HG02943 (cell line): Measurements from ENCODE around the gene DHRS2.

Experiments used
- ATAC-seq: cut with Tn5 transposase; IDR thresholded peaks from one replicate; pipeline ENCODE4 v1.9.1; 2021; ENCODE audit warnings: mild to moderate bottlenecking, low read depth, moderate library complexity; ENCODE audit not compliant: unreplicated experiment

Gene DHRS2

GRCh38 chr14:23645812-23646647 lies 9.9 kb downstream of the DHRS2 start:
- no peak for ATAC-seq

GRCh38 chr14:23646648-23647549 lies 10.7 kb downstream of the DHRS2 start:
- no peak for ATAC-seq

- no peak for ATAC-seq
Observed at GRCh38 chr14:23647619-23648018, 11.5 kb downstream of the DHRS2 start.

GRCh38 chr14:23648764-23649460 lies 12.7 kb downstream of the DHRS2 start:
- ATAC-seq, result no peak

GRCh38 chr14:23650506-23650905 lies 14.3 kb downstream of the DHRS2 start:
- no peak for ATAC-seq

GRCh38 chr14:23653051-23653450 lies 16.9 kb downstream of the DHRS2 start:
- ATAC-seq, result no peak

GRCh38 chr14:23654231-23654630 lies 18.1 kb downstream of the DHRS2 start:
- ATAC-seq, result no peak

- no peak for ATAC-seq
Observed at GRCh38 chr14:23657959-23658470, 21.9 kb downstream of the DHRS2 start.

- no peak for ATAC-seq
Observed at GRCh38 chr14:23660290-23661226, 24.4 kb downstream of the DHRS2 start.

- no peak for ATAC-seq
Observed at GRCh38 chr14:23661542-23661941, 25.4 kb downstream of the DHRS2 start.

- ATAC-seq, result no peak
Observed at GRCh38 chr14:23663127-23663526, 27.0 kb downstream of the DHRS2 start.

- no peak for ATAC-seq
Observed at GRCh38 chr14:23663711-23664110, 27.5 kb downstream of the DHRS2 start.

GRCh38 chr14:23664207-23664885 lies 28.2 kb downstream of the DHRS2 start:
- ATAC-seq, result no peak

- no peak for ATAC-seq
Observed at GRCh38 chr14:23665302-23666016, 29.3 kb downstream of the DHRS2 start.

GRCh38 chr14:23667134-23667533 lies 31.0 kb downstream of the DHRS2 start:
- no peak for ATAC-seq

- ATAC-seq, result no peak
Observed at GRCh38 chr14:23669441-23669840, 33.3 kb downstream of the DHRS2 start.

- ATAC-seq, result no peak
Observed at GRCh38 chr14:23670481-23670880, 34.3 kb downstream of the DHRS2 start.

GRCh38 chr14:23672200-23672599 lies 36.0 kb downstream of the DHRS2 start:
- no peak for ATAC-seq
